HCT116 (cell line): Measurements from ENCODE around the gene NR1I3. TPM values are rescaled to one million over a fixed set of nuclear protein-coding genes. Genes with fewer than 3 reads are reported as not detected.

Experiments
- ATAC-seq: fragments of 200-7000 bp; cut with Tn5 transposase; 2 replicates; pipeline ENCODE4 v1.9.1; 2020; ENCODE audit warnings: mild to moderate bottlenecking, moderate library complexity
- BruUV-seq: library from RNA; stranded (reverse); fragments of 400-500 nt; replicated peaks from 2 replicates; lab custom pipeline; 2021; lab: Mats Ljungman, UMichigan
- CTCF ChIA-PET: fragments of 300-600 bp; sonication (Branson Sonifier 250); formaldehyde crosslinking; loops from one replicate; lab custom pipeline; 2021; ENCODE audit warnings: antibody characterized with exemption; lab: Charles Lee
- POLR2A ChIA-PET: fragments of 300-600, 350-600 bp; sonication (Branson Sonifier 250); formaldehyde crosslinking; loops from one replicate; lab custom pipeline; 2021; ENCODE audit warnings: antibody characterized with exemption; lab: Charles Lee
- RAD21 ChIA-PET, 2 experiments: fragments of 300-600 bp; sonication (Branson Sonifier 250); formaldehyde crosslinking; loops; one replicate each; lab custom pipeline; 2023; ENCODE audit warnings: low total read pairs in 2 of 2; ENCODE audit not compliant: uncharacterized antibody in 2 of 2, unreplicated experiment in 2 of 2, low non-redundant PET in 1 of 2; lab: Charles Lee
- DNase-seq: peaks from one replicate; pipeline ENCODE4 v3.0.0-alpha.2; 2010; ENCODE audit warnings: low read depth, low spot score
- H2AFZ ChIP-seq: fragments of 200-600 bp; shearing (Covaris generic), sonication (generic); 2 replicates; pipeline ENCODE4 v1.6.1; 2017; ENCODE audit warnings: low read depth, mixed run types, mixed read lengths, antibody characterized with exemption, low read length; ENCODE audit not compliant: poor library complexity, severe bottlenecking
- H3K27ac ChIP-seq: 2 replicates; pipeline ENCODE4 v1.5.1; 2012; ENCODE audit warnings: low read depth, low read length
- H3K27me3 ChIP-seq: fragments of 200-600 bp; sonication (generic); 2 replicates; pipeline ENCODE4 v1.6.1; 2016; ENCODE audit warnings: mixed run types, low read length, mixed read lengths; ENCODE audit not compliant: insufficient read depth
- H3K36me3 ChIP-seq, 2 experiments: fragments of 200-500 bp in 1 of 2; fragments of 200-600 bp in 1 of 2; sonication (Bioruptor generic) in 1 of 2; sonication (generic) in 1 of 2; 2 replicates each; pipeline versions ENCODE4 v1.5.1 to v1.6.1; 2014 to 2016; ENCODE audit warnings: low read length in 2 of 2, inconsistent platforms in 1 of 2, mixed read lengths in 1 of 2, mixed run types in 1 of 2; ENCODE audit not compliant: insufficient read depth in 2 of 2, control insufficient read depth in 1 of 2
- H3K4me1 ChIP-seq, 2 experiments: fragments of 200-600 bp in 1 of 2; sonication (generic) in 1 of 2; 2 replicates each; pipeline versions ENCODE4 v1.5.1 to v1.6.1; 2012 to 2017; ENCODE audit warnings: low read length in 2 of 2, inconsistent platforms in 1 of 2, mild to moderate bottlenecking in 1 of 2, mixed read lengths in 1 of 2, mixed run types in 1 of 2, moderate library complexity in 1 of 2; ENCODE audit not compliant: insufficient read depth in 2 of 2, control insufficient read depth in 1 of 2
- H3K4me2 ChIP-seq: fragments of 200-600 bp; sonication (generic); 2 replicates; pipeline ENCODE4 v1.6.1; 2017; ENCODE audit warnings: mixed run types, low read length, mixed read lengths
- H3K4me3 ChIP-seq, 2 experiments: fragments of 200-600 bp in 1 of 2; sonication (generic) in 1 of 2; replicated peaks in 1 of 2; 2 replicates each; pipeline ENCODE4 v1.5.1; 2011 to 2016; ENCODE audit warnings: low read length in 2 of 2, control low read depth in 1 of 2, low read depth in 1 of 2, mild to moderate bottlenecking in 1 of 2, mixed read lengths in 1 of 2, mixed run types in 1 of 2
- H3K79me2 ChIP-seq: fragments of 200-600 bp; sonication (generic); 2 replicates; pipeline ENCODE4 v1.6.1; 2017; ENCODE audit warnings: mild to moderate bottlenecking, mixed run types, low read length, moderate library complexity, mixed read lengths; ENCODE audit not compliant: insufficient read depth
- H3K9ac ChIP-seq: fragments of 200-600 bp; sonication (generic); 2 replicates; pipeline ENCODE4 v1.6.1; 2016; ENCODE audit warnings: low read length, mixed read lengths
- H3K9me2 ChIP-seq: fragments of 200-600 bp; sonication (generic), shearing (Covaris generic); 2 replicates; pipeline ENCODE4 v1.6.1; 2017; ENCODE audit warnings: mixed run types, mild to moderate bottlenecking, moderate library complexity; ENCODE audit not compliant: insufficient read depth
- H3K9me3 ChIP-seq, 2 experiments: fragments of 200-500 bp in 1 of 2; fragments of 200-600 bp in 1 of 2; sonication (Bioruptor generic) in 1 of 2; sonication (generic) in 1 of 2; 2 replicates each; pipeline ENCODE4 v1.6.1; 2014 to 2017; ENCODE audit warnings: low read length in 2 of 2, mixed read lengths in 2 of 2, inconsistent platforms in 1 of 2, low read depth in 1 of 2, mild to moderate bottlenecking in 1 of 2, mixed run types in 1 of 2, moderate library complexity in 1 of 2; ENCODE audit not compliant: control insufficient read depth in 1 of 2, insufficient read depth in 1 of 2
- H4K20me1 ChIP-seq: fragments of 200-600 bp; sonication (generic), shearing (Covaris generic); 2 replicates; pipeline ENCODE4 v1.6.1; 2017; ENCODE audit warnings: mixed run types, mild to moderate bottlenecking, moderate library complexity; ENCODE audit not compliant: insufficient read depth
- RAD21 ChIP-seq: IDR thresholded peaks from 2 replicates; pipeline ENCODE4 v1.6.1; 2012; ENCODE audit warnings: low read depth, mild to moderate bottlenecking
- REST ChIP-seq: IDR thresholded peaks from 2 replicates; pipeline ENCODE4 v1.6.1; 2012; ENCODE audit warnings: low read depth
- SIN3A ChIP-seq: IDR thresholded peaks from 2 replicates; pipeline ENCODE4 v1.6.1; 2012; ENCODE audit warnings: low read depth
- ZNF274 ChIP-seq: fragments of 200-500 bp; sonication (Bioruptor generic); IDR thresholded peaks from 2 replicates; pipeline ENCODE4 v1.6.1; 2014; ENCODE audit warnings: mild to moderate bottlenecking, low read depth, low read length, inconsistent platforms
- intact Hi-C: fragments of 100-400 bp; cut with micrococcal nuclease; formaldehyde crosslinking; loops from 2 replicates; pipeline ENCODE4 v1.10.0; 2022
- total RNA-seq: library from RNA; stranded (reverse); gene quantifications from one replicate; pipeline ENCODE4 v1.2.1, GENCODE V29; 2021; ENCODE audit not compliant: unreplicated experiment

The NR1I3 gene
- total RNA-seq, 1 experiment from 2014 or later, result not detected

GRCh38 chr1:161226759-161227158 is 11.2 kb downstream of the NR1I3 start (continued):
- no peak for TF ChIP-seq REST
- TF ChIP-seq, all 23 proteins: peak for 0

GRCh38 chr1:161226320-161226711 is 11.7 kb downstream of the NR1I3 start:
- no TSS peak for BruUV-seq
- TF ChIP-seq ZNF274 (no peak), SIN3A (no peak), RAD21 (no peak)
- RAD21 ChIA-PET, result interaction anchor here (0.7 to 1.2 kb wide), 3 partner anchors 13 to 206 kb away, joined by 3 read pairs; no protein-coding TSS in a partner anchor
- peaks cover 4 to 17% of the 10 kb centered on the region in 2 experiments for H3K36me3 ChIP-seq
- peak overlapping the region; percentile 93 for H3K4me2 ChIP-seq
- no peaks in the 10 kb centered on the region for H3K27me3 ChIP-seq
- POLR2A ChIA-PET, result interaction anchor here (0.7 to 1.5 kb wide), 7 partner anchors 10 to 164 kb away, joined by 3 to 9 read pairs (median 4); partner anchors contain the start of gene PPOX
- CTCF ChIA-PET, result interaction anchor here (0.8 to 3.1 kb wide), 22 partner anchors 10 to 446 kb away, joined by 3 to 46 read pairs (median 6); partner anchors contain the start of genes CFAP126, NDUFS2, NR1I3 and PPOX
- no peaks in the 10 kb centered on the region for H4K20me1 ChIP-seq
- H3K9me2 ChIP-seq, result no peaks in the 10 kb centered on the region
- peaks cover 14 to 24% of the 10 kb centered on the region in 2 experiments; a peak in 3 of 4 replicates for H3K4me1 ChIP-seq
- no peak for DNase-seq
- H3K27ac ChIP-seq, result peak overlapping the region; percentile 69
- no peak overlapping the region for H2AFZ ChIP-seq
- peak overlapping the region; percentile 72 for H3K9ac ChIP-seq
- H3K79me2 ChIP-seq, result no peaks in the 10 kb centered on the region
- H3K4me3 ChIP-seq, result peak overlapping the region; percentile 66 to 72
- intact Hi-C loops, result no loop called here
- no peak for ATAC-seq
- no peaks in the 10 kb centered on the region for H3K9me3 ChIP-seq
